ENCODE results near the gene SPEM2.

Gene SPEM2

DNA sequence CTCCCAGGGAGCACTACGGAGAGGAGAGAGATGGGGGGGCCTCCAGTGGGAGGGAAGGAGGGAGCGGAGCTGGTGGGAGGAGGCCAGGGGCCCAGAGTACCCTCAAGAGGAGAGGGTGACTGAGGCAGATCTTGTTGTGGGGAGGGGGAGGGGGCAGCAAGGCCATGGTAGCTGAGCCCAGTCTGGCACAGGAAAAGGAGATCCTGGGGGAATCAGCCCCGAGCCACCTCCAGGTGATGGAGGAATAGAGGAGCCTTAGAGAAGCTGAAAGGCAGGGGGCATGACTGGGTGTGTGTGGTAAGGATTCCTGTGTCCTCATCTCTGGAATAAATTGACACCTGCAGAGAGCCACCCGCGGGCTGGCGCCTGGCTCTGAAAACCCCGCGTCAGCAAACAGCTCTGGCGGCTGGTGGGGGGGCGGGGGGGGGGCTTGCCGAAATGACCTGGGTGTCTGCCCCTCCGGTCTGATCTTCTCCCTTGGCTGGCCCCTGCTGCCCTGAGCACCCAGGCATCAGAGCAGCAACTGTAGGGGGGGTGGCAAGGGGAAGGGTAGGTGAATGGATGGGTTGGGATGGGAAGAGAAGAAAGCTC is 19.1 kb upstream of the SPEM2 start:
- POLR2A ChIA-PET (ENCODE audit: low non-redundant PET), result interaction anchor here (0.6 kb wide), 1 partner anchor 78 kb away, joined by 3 read pairs; no protein-coding TSS in a partner anchor
- peak overlapping the region; percentile 88 for H3K27ac ChIP-seq
- CTCF ChIA-PET, result no interaction called here
- no peak for DNase-seq (ENCODE audit: low spot score)
- TF ChIP-seq, protein P1, sequence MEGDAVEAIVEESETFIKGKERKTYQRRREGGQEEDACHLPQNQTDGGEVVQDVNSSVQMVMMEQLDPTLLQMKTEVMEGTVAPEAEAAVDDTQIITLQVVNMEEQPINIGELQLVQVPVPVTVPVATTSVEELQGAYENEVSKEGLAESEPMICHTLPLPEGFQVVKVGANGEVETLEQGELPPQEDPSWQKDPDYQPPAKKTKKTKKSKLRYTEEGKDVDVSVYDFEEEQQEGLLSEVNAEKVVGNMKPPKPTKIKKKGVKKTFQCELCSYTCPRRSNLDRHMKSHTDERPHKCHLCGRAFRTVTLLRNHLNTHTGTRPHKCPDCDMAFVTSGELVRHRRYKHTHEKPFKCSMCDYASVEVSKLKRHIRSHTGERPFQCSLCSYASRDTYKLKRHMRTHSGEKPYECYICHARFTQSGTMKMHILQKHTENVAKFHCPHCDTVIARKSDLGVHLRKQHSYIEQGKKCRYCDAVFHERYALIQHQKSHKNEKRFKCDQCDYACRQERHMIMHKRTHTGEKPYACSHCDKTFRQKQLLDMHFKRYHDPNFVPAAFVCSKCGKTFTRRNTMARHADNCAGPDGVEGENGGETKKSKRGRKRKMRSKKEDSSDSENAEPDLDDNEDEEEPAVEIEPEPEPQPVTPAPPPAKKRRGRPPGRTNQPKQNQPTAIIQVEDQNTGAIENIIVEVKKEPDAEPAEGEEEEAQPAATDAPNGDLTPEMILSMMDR (conservative IDR thresholded peaks at IDR 0.05; ENCODE audit: low read depth), result no peak

DNA sequence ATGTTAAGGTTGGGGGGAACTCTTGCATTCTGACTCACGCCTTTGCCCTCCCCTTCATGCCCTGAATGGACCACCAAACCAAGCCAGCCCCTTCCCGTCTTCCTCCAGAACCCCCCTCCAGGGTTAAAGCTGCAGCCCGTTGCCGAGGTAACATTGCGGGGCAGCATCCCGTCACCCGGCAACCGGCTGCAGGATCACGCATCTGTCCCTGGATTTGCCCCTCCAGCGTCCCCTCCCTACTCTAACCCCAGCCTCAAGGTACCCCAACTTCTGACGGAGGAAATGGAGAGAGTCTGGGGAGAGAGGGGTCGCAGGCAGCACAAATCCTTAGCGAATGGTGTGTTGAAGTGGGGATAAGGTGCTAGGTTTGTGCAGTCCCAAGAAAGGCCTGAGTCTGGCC is 18.3 kb upstream of the SPEM2 start:
- no peak for DNase-seq (ENCODE audit: low spot score)
- POLR2A ChIA-PET (ENCODE audit: low non-redundant PET), result no interaction called here
- TF ChIP-seq, protein P1 (conservative IDR thresholded peaks at IDR 0.05; ENCODE audit: low read depth), result no peak
- H3K27ac ChIP-seq, result peak overlapping the region; percentile 34
- CTCF ChIA-PET, result no interaction called here

DNA sequence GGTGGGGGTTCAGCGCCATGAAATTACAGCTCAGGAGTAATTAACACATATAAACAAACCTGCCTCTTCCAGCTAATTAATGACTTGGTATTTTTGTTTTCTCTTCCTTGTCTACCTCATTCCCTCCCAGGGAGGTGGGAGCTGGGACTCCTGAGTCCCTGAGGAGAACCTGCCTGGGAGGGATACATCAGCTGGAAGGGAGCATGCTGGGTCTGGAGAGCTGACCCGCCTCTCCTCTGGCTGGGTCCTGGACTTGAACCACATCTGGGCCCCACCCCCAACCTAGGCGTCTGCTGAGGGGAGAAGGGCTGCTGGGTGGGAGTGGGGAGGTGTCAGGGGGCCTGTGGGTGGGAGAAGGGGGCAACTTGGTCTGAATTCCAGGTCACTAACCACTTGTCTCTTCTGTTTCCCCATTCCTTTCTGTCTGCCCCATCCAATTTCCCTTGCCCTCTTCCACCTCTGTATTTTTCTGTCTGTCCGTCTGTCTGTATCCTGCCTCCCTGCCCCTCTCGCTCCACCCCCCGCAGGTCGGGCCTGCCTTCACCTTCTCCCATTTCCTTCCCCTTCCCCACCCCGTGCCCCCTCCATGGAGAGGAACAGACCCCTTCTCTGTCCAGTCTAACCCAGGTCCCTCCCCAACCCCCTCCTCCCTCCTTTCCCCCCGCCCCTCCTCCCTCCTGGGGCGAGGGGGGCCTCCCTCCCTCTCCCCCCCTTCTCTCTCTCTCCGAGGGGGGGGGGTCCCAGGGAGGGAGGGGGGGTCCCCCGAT is 17.7 kb upstream of the SPEM2 start, which contains the start of gene NLGN2:
TSS of gene NLGN2 (plus strand) at position 361 of the 767 bp plus-strand sequence. CDS start 411 bp downstream, outside the sequence.
- ChIA-PET CTCF (no interaction called here), POLR2A (ENCODE audit: low non-redundant PET) (no interaction called here)
- H3K27ac ChIP-seq, result peak within 1 kb of the TSS; percentile 34
- DNase-seq (ENCODE audit: low spot score), result no peak
- TF ChIP-seq, protein P1 (conservative IDR thresholded peaks at IDR 0.05; ENCODE audit: low read depth), result no peak

DNA sequence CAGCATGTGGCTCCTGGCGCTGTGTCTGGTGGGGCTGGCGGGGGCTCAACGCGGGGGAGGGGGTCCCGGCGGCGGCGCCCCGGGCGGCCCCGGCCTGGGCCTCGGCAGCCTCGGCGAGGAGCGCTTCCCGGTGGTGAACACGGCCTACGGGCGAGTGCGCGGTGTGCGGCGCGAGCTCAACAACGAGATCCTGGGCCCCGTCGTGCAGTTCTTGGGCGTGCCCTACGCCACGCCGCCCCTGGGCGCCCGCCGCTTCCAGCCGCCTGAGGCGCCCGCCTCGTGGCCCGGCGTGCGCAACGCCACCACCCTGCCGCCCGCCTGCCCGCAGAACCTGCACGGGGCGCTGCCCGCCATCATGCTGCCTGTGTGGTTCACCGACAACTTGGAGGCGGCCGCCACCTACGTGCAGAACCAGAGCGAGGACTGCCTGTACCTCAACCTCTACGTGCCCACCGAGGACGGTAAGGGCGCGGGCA is 17.1 kb upstream of the SPEM2 start:
- H3K27ac ChIP-seq, result no peak overlapping the region
- TF ChIP-seq, protein P1 (conservative IDR thresholded peaks at IDR 0.05; ENCODE audit: low read depth), result no peak
- CTCF ChIA-PET, result no interaction called here
- no peak for DNase-seq (ENCODE audit: low spot score)
- POLR2A ChIA-PET (ENCODE audit: low non-redundant PET), result no interaction called here

DNA sequence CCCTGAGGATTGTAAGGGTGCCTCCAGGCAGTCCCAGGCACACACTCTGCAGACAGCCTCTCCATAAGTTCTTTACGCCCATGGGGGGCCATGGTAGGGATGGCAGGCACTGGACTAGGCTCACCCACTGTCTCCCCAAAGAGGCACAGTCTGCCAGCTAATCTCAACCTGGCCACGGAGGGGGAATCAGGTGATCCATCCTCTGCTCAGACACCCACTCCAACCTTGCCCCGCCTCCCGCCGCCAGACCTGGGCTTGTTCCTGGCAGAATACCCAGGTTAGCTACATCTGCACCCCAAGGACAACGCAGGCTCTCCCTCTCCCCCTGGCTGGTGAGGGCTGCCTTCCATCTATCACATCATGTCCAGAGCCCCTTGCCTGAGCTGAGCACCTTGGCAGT is 16.6 kb upstream of the SPEM2 start:
- no peak for DNase-seq (ENCODE audit: low spot score)
- CTCF ChIA-PET, result no interaction called here
- TF ChIP-seq, protein P1 (conservative IDR thresholded peaks at IDR 0.05; ENCODE audit: low read depth), result no peak
- POLR2A ChIA-PET (ENCODE audit: low non-redundant PET), result no interaction called here
- peak overlapping the region; percentile 26 for H3K27ac ChIP-seq

DNA sequence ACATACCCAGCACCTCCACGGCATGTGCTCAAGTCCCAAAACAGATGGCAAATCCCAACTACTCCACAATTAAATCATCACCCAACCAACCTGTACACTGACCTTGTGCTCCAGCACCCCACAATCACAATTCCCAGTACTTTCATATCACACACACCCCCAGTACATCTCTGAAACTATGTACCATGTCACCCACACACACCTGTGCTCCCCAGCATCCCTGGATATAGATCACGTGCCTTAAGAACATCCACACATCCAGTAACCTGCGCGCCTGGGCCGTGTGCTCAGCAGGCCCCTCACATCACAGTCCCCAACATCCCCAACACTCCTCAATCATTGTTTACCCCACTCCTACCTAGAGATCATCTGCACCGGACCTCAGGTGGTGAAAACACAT is 15.7 kb upstream of the SPEM2 start:
- DNase-seq (ENCODE audit: low spot score), result no peak
- POLR2A ChIA-PET (ENCODE audit: low non-redundant PET), result no interaction called here
- TF ChIP-seq, protein P1 (conservative IDR thresholded peaks at IDR 0.05; ENCODE audit: low read depth), result no peak
- H3K27ac ChIP-seq, result peak overlapping the region; percentile 26
- CTCF ChIA-PET, result no interaction called here
